ENCODE data around the gene HELB. TPM values are rescaled to one million over a fixed set of nuclear protein-coding genes. Genes with fewer than 3 reads are reported as not detected.

The HELB gene
- total and polyA plus RNA-seq, 2 of the 8 experiments (the other 6 are each of a cell fraction or from before 2014, with no cell fraction given), result 1.8 to 7.6 TPM

DNA sequence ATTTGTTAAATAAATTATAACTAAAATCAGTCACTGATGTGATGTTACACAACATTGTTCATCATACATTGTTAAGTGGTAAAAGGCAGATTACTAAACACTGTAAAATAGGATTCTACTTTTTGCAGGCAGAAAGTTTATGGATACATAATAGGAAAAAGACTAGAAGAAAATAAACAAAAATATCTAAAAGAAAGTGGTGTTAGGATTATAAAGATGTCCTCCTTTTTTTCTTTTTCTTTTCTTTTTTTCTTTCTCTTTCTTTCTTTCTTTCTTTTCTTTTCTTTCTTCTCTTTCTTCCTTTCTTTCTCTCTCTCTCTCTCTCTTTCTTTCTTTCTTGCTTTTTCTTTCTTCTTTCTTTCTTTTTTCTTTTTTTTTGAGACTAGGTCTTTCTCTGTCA, 39.6 kb upstream of the HELB start:
- no peak overlapping the region for H3K18ac ChIP-seq (ENCODE audit: extremely low read depth, low read length)
- no peaks in the 10 kb centered on the region for H4K20me1 ChIP-seq (replicated peaks in 1 of 2; ENCODE audit: control insufficient read depth in 1 of 2, insufficient read depth in 2 of 2, low read length in 2 of 2)
- H3K27me3 ChIP-seq (replicated peaks in 1 of 4; ENCODE audit: control insufficient read depth in 3 of 4, extremely low read depth in 1 of 4, insufficient read depth in 3 of 4, low read length in 3 of 4), result no peaks in the 10 kb centered on the region
- H3K27ac ChIP-seq (ENCODE audit: low read depth, low read length), result no peak overlapping the region
- no peak overlapping the region for H3K9ac ChIP-seq (replicated peaks in 1 of 4; ENCODE audit: extremely low read depth in 1 of 4, low read depth in 3 of 4, low read length in 3 of 4)
- H3K23me2 ChIP-seq (ENCODE audit: low read depth, low read length), result no peaks in the 10 kb centered on the region
- H2AFZ ChIP-seq (ENCODE audit: low read length), result no peak overlapping the region
- no peak for TF ChIP-seq SIN3A (conservative IDR thresholded peaks at IDR 0.05 in 1 of 2, IDR thresholded peaks at IDR 0.05 in 1 of 2; ENCODE audit: low read depth in 1 of 2, low read length in 2 of 2)
- no peak for TF ChIP-seq EP300 (IDR thresholded peaks at IDR 0.05; ENCODE audit: borderline replicate concordance in 1 of 2, low read depth in 2 of 2, low read length in 2 of 2)
- TF ChIP-seq RNF2 (IDR thresholded peaks at IDR 0.05; ENCODE audit: borderline replicate concordance, low read depth, low read length, missing control alignments, poor library complexity, severe bottlenecking), result no peak
- no peak for TF ChIP-seq TEAD4 (IDR thresholded peaks at IDR 0.05; ENCODE audit: low read depth, low read length)
- no peak for TF ChIP-seq POU5F1 (IDR thresholded peaks at IDR 0.05; ENCODE audit: low read depth, low read length)
- TF ChIP-seq NRF1 (IDR thresholded peaks at IDR 0.05; ENCODE audit: low read depth, low read length), result no peak
- H3K23ac ChIP-seq (ENCODE audit: insufficient read length), result no peak overlapping the region
- H3K4me2 ChIP-seq (ENCODE audit: insufficient read depth in 1 of 2, low read depth in 2 of 2, low read length in 2 of 2), result no peak overlapping the region
- no peak overlapping the region for H4K8ac ChIP-seq (ENCODE audit: extremely low read depth, insufficient read depth, low read length)
- no peaks in the 10 kb centered on the region for H3K4me1 ChIP-seq (replicated peaks in 1 of 4; ENCODE audit: control insufficient read depth in 3 of 4, insufficient read depth in 4 of 4, low read length in 3 of 4)
- H4K5ac ChIP-seq (ENCODE audit: insufficient read length, low read depth, low read length), result no peak overlapping the region
- no peaks in the 10 kb centered on the region for H3K9me3 ChIP-seq (ENCODE audit: insufficient read depth in 2 of 2, low read depth in 1 of 2, low read length in 1 of 2)
- FAIRE-seq (no peak), DNase-seq (ENCODE audit: low read depth in 1 of 2, low spot score in 2 of 2) (no peak)
- no peak overlapping the region for H2BK5ac ChIP-seq (ENCODE audit: low read depth, low read length)
- H2AK5ac ChIP-seq (ENCODE audit: low read depth, low read length), result no peak overlapping the region
- POLR2A ChIA-PET (ENCODE audit: partially characterized antibody), result no interaction called here
- H3K56ac ChIP-seq (replicated peaks; ENCODE audit: insufficient read length, low read depth, low read length), result no peak overlapping the region
- H2BK120ac ChIP-seq (replicated peaks; ENCODE audit: low read depth, low read length), result no peak overlapping the region
- no peaks in the 10 kb centered on the region for H3K36me3 ChIP-seq (ENCODE audit: control insufficient read depth in 2 of 4, insufficient read depth in 4 of 4, low read length in 3 of 4)
- CTCF ChIA-PET (ENCODE audit: partially characterized antibody), result no interaction called here
- no peak overlapping the region for H2BK20ac ChIP-seq (ENCODE audit: low read length)
- H3K14ac ChIP-seq (ENCODE audit: insufficient read length), result no peak overlapping the region
- no peak overlapping the region for H4K91ac ChIP-seq (replicated peaks; ENCODE audit: insufficient read length, low read length)
- no peaks in the 10 kb centered on the region for H3K79me2 ChIP-seq (ENCODE audit: control insufficient read depth in 1 of 2, insufficient read depth in 2 of 2, low read length in 2 of 2)
- no peak overlapping the region for H2BK12ac ChIP-seq (ENCODE audit: low read depth, low read length)
- no peak overlapping the region for H2BK15ac ChIP-seq (ENCODE audit: low read length)
- no peaks in the 10 kb centered on the region for H3K79me1 ChIP-seq (ENCODE audit: low read depth, low read length)
- H3K4me3 ChIP-seq (ENCODE audit: extremely low read depth in 1 of 4, insufficient read depth in 2 of 4, low read depth in 3 of 4, low read length in 4 of 4), result no peak overlapping the region
- H3K4ac ChIP-seq (replicated peaks; ENCODE audit: insufficient read length, low read depth, low read length), result no peak overlapping the region
